Measurements from ENCODE around the gene LAMB1. TPM values are rescaled to one million over a fixed set of nuclear protein-coding genes. Genes with fewer than 3 reads are reported as not detected.

The LAMB1 gene
- total RNA-seq, 1 donor from 2014 or later, result not detected

- intact Hi-C loops (cut with micrococcal nuclease), result no loop called here
These were observed 54.1 kb downstream of the LAMB1 start for GRCh38 chr7:107948645-107949442.

DNA sequence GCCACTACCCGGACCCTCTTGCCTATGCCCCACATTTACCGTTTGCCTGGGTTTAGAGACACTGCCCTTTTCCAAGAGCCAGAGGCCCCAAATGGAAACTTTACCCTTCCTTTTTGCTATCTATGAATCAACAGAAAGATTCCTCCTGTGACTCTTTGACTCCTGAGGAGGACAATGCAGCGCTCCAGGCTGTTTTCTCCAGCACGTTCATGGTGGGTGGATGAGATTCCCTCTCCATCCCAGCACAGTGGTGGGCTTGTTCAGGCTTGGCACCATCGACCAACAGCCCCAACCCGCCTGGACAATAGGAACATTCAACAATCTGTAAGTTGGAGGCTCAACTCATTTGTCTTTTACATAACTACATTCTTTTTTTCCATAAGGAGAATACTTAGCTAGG lies 56.1 kb downstream of the LAMB1 start:
- intact Hi-C loops (cut with micrococcal nuclease), result no loop called here

GRCh38 chr7:107946451-107946850 lies 56.5 kb downstream of the LAMB1 start:
- intact Hi-C loops (cut with micrococcal nuclease), result no loop called here

DNA sequence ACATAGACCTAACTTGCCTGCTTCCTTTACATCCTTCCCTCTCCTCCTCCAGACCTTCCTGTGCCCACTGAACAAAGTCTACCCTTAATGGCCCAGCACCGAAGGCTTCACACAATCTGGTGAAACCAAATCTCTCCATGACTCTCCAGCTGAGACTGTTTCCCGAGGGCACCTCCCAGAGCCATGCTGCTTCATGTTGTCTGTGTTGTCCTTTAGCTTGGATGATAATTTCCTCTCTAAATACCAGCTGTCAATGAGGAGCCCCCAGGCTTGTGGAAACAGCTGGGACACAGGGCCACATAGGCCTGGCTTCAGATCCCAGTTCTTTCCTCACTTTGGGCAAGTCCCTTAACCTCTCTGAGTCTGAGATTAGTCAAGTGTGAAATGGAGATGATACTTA lies 57.6 kb downstream of the LAMB1 start:
- intact Hi-C loops (cut with micrococcal nuclease), result no loop called here

- intact Hi-C loops (cut with micrococcal nuclease), result no loop called here
These were observed 58.4 kb downstream of the LAMB1 start for GRCh38 chr7:107944411-107945169.

DNA sequence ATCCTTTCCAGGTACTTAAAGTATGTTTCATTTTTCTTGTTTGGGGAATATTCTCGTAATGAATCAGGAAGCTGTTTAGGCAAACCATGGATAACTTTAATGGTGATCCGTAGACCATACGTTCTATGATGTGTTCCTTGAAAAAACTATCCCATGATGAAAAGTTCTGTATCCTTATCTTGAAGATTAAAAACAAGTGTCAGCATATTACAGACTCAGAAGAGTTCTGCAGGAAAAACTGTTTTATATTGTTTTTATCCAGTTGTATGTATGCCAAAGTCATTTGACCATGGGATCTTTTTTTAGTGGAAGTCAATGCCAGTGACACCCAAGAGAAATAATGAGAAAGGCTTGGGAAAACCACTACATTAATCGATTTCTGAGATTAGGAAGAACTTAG lies 59.9 kb downstream of the LAMB1 start:
- intact Hi-C loops (cut with micrococcal nuclease), result no loop called here

GRCh38 chr7:107940951-107941350 lies 62.0 kb downstream of the LAMB1 start:
- intact Hi-C loops (cut with micrococcal nuclease), result no loop called here

- intact Hi-C loops (cut with micrococcal nuclease), result no loop called here
These were observed 63.1 kb downstream of the LAMB1 start for GRCh38 chr7:107939573-107940489.

DNA sequence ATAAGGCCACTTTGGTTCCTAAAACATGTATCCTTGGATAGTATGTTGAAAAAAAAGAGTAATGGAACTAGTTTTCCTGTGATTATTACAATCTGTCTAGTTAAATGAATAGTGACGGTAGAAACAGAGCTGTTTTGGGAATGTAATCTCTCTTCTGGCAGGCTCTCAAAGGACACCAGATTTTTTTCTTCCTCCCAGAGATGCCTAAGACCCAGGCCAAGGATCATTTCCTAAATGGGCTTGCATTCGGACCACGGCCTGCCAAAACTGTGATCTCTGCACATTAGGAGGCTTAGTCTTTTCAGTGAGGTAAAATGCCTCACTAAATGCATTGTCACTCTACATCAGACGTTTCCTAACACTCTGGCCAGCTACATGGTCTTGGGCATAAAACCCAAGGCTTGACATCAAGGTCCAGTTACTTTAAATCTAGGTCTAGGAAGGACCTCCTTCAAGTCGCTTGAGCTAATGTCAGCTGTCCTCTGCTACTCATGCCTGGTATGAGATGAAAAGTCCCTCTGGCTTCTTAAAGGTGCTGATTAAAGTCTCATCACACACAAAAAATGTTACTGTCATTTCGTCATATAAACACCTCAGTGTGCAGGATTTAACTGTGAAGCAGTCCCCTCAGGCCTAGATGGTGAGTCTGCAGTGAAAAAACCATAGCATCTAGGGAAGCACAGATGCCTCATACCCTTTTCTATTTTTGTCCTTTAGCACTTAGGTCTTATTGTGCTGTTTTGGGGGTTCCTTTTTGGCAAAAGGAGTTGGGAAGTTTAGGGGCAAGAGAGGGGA lies 64.3 kb downstream of the LAMB1 start:
- intact Hi-C loops (cut with micrococcal nuclease), result no loop called here

- intact Hi-C loops (cut with micrococcal nuclease), result no loop called here
These were observed 65.4 kb downstream of the LAMB1 start for GRCh38 chr7:107937531-107937930.

GRCh38 chr7:107936312-107936711 lies 66.6 kb downstream of the LAMB1 start:
- intact Hi-C loops (cut with micrococcal nuclease), result no loop called here

DNA sequence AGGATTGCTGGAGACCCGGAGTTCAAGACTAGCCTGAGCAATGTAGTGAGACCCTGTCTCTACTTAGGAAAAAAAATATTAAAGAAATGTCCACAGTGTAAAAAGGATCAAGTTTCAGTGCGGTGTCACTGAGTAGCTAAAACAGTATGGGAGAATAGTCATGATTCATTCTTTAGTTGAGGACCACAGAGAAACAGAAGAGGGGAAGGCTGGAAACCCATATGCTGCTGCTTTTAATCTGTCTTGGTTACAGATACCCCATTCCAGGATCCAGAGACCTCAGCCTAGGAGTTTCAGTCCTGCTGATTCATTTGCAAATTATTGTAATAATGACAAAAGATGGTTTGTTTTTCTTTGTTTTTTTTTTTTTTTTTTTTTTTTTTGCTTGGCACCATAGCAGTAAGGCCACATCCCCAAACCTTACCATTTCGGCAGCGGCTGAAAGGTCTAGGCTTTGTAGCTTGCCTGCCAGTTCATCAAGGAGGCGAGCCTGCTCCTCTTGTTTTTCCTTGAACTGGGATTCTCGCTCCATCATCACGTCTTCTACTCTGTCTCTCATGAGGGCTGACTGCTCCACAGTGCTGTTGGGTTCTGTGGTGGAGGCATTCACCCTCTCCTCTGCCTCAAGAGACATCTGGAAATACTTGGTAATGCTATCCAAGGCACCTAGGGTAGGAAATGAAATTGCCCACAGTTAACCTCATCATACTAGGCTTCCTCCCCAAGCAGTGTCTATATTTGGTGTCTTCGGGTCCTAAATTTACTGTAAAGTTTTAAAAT lies 67.8 kb downstream of the LAMB1 start:
- intact Hi-C loops (cut with micrococcal nuclease), result no loop called here

DNA sequence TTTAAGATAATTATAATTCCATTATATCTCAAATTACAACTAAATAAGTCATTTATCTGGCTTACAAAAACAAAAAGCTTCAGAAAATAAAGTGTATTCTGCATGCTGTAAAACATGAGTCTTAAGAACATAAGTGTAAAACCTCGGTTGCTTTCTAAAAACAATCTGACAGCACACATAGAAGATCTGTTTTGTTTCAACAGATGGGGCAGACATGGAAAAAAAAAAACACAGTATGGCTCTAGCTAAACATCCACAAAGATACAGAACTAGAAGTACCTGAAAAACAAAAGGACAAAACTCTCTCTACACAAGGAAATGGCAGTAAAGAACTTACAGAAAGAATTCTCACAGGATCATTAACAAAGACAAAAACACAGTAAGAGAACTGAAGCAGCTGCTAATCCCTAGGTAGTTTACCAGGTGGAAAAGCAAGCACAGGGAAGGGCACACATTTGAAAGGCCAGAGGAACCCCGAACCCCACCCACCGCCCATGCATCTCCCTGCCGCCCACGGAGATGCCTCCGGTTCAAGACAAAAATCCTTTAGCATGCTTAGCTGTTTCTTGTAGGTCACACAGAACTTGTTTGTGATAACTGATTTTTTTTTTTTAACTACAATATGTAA lies 69.5 kb downstream of the LAMB1 start:
- intact Hi-C loops (cut with micrococcal nuclease), result no loop called here

DNA sequence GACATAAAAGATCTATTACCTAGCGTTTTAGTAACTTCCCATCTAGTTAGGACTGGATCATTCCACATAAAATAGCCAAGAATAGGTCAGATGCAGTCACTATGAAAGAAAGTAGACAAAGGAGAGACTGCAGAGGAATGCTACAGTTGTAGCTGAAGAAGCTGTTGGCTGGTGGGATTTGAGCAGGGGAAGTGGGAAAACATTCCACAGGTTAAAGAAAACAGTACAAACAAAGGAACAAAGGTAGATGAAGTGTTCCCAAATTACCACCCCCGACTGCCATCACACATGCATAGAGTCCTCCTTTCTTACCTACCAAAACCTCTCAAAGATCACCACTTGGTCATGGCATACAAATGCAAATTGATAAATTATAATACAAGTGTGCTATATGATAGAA lies 70.2 kb downstream of the LAMB1 start:
- intact Hi-C loops (cut with micrococcal nuclease), result no loop called here

- intact Hi-C loops (cut with micrococcal nuclease), result no loop called here
These were observed 71.0 kb downstream of the LAMB1 start for GRCh38 chr7:107931740-107932515.

DNA sequence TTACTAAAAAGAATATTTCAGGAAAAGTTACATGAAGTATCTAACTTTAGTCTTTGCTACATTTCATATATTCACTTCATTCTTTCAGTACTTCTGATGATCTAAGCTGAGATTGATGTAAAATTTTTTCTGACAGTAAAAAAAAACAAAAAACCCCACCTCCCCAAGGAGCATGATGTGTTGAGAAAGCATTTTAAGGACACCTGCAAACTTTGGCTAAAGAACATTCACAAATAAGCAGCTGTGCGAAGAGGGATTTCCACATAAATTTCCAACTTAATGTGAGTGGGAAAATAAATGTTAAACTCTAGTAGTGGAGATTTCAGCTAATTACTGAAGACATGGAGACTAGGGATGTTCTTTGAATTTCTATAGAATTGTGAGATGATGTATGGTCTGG lies 76.5 kb downstream of the LAMB1 start:
- intact Hi-C loops (cut with micrococcal nuclease), result no loop called here

GRCh38 chr7:107924841-107925504 lies 78.0 kb downstream of the LAMB1 start:
- intact Hi-C loops (cut with micrococcal nuclease), result no loop called here

DNA sequence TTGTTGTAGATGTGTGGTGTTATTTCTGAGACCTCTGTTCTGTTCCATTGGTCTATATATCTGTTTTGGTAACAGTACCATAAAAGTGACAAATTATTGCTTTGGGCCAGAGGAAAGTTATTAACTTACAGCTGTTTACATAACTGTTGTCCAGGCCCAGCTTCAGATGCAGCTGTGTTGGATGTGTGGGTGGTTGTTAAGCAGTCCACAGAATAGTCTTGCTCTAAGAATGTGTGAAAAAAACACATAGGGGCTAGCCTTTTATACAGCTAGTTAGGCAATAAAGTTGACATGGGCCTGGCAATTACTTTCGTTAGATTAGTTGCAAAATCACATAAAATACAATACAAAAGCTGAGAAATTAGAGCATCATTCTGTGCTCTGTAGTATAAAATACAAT lies 80.1 kb downstream of the LAMB1 start:
- intact Hi-C loops (cut with micrococcal nuclease), result no loop called here

All from T-helper 2 cell treated with Interferon-gamma antibody and Interleukin-4, amounts not matched to agents 100 ng/mL and 5 ng/mL, for 36 hours (primary cell).